WTC11 (cell line): ENCODE measurements around the gene GRID2. TPM values are rescaled to one million over a fixed set of nuclear protein-coding genes. Genes with fewer than 3 reads are reported as not detected.

Experiments used
- AR ChIP-seq: fragments of 250-450 bp; sonication (Bioruptor Pico); IDR thresholded peaks from 2 replicates; pipeline ENCODE4 v1.9.0; 2021; ENCODE audit warnings: mild to moderate bottlenecking
- CREB1 ChIP-seq: sonication (generic); formaldehyde crosslinking; IDR thresholded peaks from 2 replicates; pipeline ENCODE4 v1.8.0; 2023; ENCODE audit warnings: mild to moderate bottlenecking, missing genetic modification reagents
- ELF4 ChIP-seq: sonication (generic); formaldehyde crosslinking; IDR thresholded peaks from 2 replicates; pipeline ENCODE4 v1.8.1; 2022; ENCODE audit warnings: low read depth, mild to moderate bottlenecking, moderate library complexity, missing genetic modification reagents
- ESRRA ChIP-seq: sonication (generic); formaldehyde crosslinking; IDR thresholded peaks from 2 replicates; pipeline ENCODE4 v1.8.1; 2022; ENCODE audit warnings: mild to moderate bottlenecking, missing genetic modification reagents, borderline replicate concordance
- ETV6 ChIP-seq: sonication (generic); formaldehyde crosslinking; IDR thresholded peaks from 2 replicates; pipeline ENCODE4 v1.8.1; 2022; ENCODE audit warnings: mild to moderate bottlenecking, missing genetic modification reagents
- MXD4 ChIP-seq: fragments of 250-450 bp; sonication (Bioruptor Pico); IDR thresholded peaks from 2 replicates; pipeline ENCODE4 v1.8.0; 2021; ENCODE audit warnings: mild to moderate bottlenecking, moderate library complexity, borderline replicate concordance
- PREB ChIP-seq: sonication (generic); formaldehyde crosslinking; IDR thresholded peaks from 2 replicates; pipeline ENCODE4 v1.8.1; 2022; ENCODE audit warnings: mild to moderate bottlenecking, missing genetic modification reagents, moderate library complexity, borderline replicate concordance
- SP1 ChIP-seq: sonication (generic); formaldehyde crosslinking; conservative IDR thresholded peaks from 2 replicates; pipeline ENCODE4 v1.8.1; 2022; ENCODE audit warnings: missing genetic modification reagents
- STAT6 ChIP-seq: sonication (generic); formaldehyde crosslinking; conservative IDR thresholded peaks from 2 replicates; pipeline ENCODE4 v1.8.1; 2023; ENCODE audit warnings: mild to moderate bottlenecking, low read depth, missing genetic modification reagents, moderate library complexity
- TEAD1 ChIP-seq: sonication (generic); formaldehyde crosslinking; IDR thresholded peaks from 2 replicates; pipeline ENCODE4 v1.8.0; 2022; ENCODE audit warnings: mild to moderate bottlenecking, missing genetic modification reagents
- TEAD4 ChIP-seq: sonication (generic); formaldehyde crosslinking; IDR thresholded peaks from 2 replicates; pipeline ENCODE4 v1.8.0; 2022; ENCODE audit warnings: mild to moderate bottlenecking, missing genetic modification reagents
- USF2 ChIP-seq: sonication (generic); formaldehyde crosslinking; IDR thresholded peaks from 2 replicates; pipeline ENCODE4 v1.8.1; 2023; ENCODE audit warnings: mild to moderate bottlenecking, missing genetic modification reagents, moderate library complexity
- ZBTB21 ChIP-seq: sonication (generic); formaldehyde crosslinking; IDR thresholded peaks from 2 replicates; pipeline ENCODE4 v1.8.1; 2023; ENCODE audit warnings: mild to moderate bottlenecking, missing genetic modification reagents, borderline replicate concordance
- ZNF138 ChIP-seq: sonication (generic); formaldehyde crosslinking; conservative IDR thresholded peaks from 2 replicates; pipeline ENCODE4 v1.8.1; 2022; ENCODE audit warnings: mild to moderate bottlenecking, moderate library complexity, missing genetic modification reagents
- ZNF219 ChIP-seq: sonication (generic); formaldehyde crosslinking; IDR thresholded peaks from 2 replicates; pipeline ENCODE4 v1.8.0; 2023; ENCODE audit warnings: missing genetic modification reagents, mild to moderate bottlenecking, borderline replicate concordance
- ZNF232 ChIP-seq: sonication (generic); formaldehyde crosslinking; IDR thresholded peaks from 2 replicates; pipeline ENCODE4 v1.8.0; 2022; ENCODE audit warnings: mild to moderate bottlenecking, missing genetic modification reagents
- total RNA-seq: library from RNA; stranded (reverse); gene quantifications from 3 replicates; pipeline ENCODE4 v1.2.3, GENCODE V29; 2021
- TF ChIP-seq, protein P1 (sequence below): sonication (generic); formaldehyde crosslinking; IDR thresholded peaks from 2 replicates; pipeline ENCODE4 v1.8.0; 2023; ENCODE audit warnings: mild to moderate bottlenecking, missing genetic modification reagents
- TF ChIP-seq, protein P2 (sequence below): sonication (generic); formaldehyde crosslinking; IDR thresholded peaks from 2 replicates; pipeline ENCODE4 v1.8.0; 2023; ENCODE audit warnings: missing genetic modification reagents, mild to moderate bottlenecking, borderline replicate concordance
- TF ChIP-seq, protein P3 (sequence below): fragments of 250-450 bp; sonication (Bioruptor Pico); IDR thresholded peaks from 2 replicates; pipeline ENCODE4 v1.9.0; 2021; ENCODE audit warnings: moderate library complexity, mild to moderate bottlenecking, inconsistent platforms, borderline replicate concordance

Gene GRID2
- total RNA-seq, 1 experiment from 2014 or later, result 26.8 TPM

GRCh38 chr4:92253986-92254671, 49.6 kb upstream of the GRID2 start (continued):
- TF ChIP-seq STAT6 (CRISPR knock-in tag), result no peak
- TF ChIP-seq ELF4 (CRISPR knock-in tag), result no peak
- 0 out of 2 replicates have a peak, but pooled peaks have one; percentile 15 for TF ChIP-seq SP1 (CRISPR knock-in tag)
- TF ChIP-seq, protein P1, sequence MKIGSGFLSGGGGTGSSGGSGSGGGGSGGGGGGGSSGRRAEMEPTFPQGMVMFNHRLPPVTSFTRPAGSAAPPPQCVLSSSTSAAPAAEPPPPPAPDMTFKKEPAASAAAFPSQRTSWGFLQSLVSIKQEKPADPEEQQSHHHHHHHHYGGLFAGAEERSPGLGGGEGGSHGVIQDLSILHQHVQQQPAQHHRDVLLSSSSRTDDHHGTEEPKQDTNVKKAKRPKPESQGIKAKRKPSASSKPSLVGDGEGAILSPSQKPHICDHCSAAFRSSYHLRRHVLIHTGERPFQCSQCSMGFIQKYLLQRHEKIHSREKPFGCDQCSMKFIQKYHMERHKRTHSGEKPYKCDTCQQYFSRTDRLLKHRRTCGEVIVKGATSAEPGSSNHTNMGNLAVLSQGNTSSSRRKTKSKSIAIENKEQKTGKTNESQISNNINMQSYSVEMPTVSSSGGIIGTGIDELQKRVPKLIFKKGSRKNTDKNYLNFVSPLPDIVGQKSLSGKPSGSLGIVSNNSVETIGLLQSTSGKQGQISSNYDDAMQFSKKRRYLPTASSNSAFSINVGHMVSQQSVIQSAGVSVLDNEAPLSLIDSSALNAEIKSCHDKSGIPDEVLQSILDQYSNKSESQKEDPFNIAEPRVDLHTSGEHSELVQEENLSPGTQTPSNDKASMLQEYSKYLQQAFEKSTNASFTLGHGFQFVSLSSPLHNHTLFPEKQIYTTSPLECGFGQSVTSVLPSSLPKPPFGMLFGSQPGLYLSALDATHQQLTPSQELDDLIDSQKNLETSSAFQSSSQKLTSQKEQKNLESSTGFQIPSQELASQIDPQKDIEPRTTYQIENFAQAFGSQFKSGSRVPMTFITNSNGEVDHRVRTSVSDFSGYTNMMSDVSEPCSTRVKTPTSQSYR (CRISPR knock-in tag), result 0 out of 2 replicates have a peak, but pooled peaks have one; percentile 0
- TF ChIP-seq PREB (CRISPR knock-in tag), result no peak; the same call in 1 of the 2 replicates
- no peak for TF ChIP-seq TEAD4 (CRISPR knock-in tag)
- no peak for TF ChIP-seq ZNF232 (CRISPR knock-in tag)
- TF ChIP-seq MXD4 (CRISPR knock-in tag), result no peak
- TF ChIP-seq TEAD1 (CRISPR knock-in tag), result no peak
- TF ChIP-seq USF2, result no peak
- no peak for TF ChIP-seq ZBTB21 (CRISPR knock-in tag)
- TF ChIP-seq ZNF219 (CRISPR knock-in tag), result 0 out of 2 replicates have a peak, but pooled peaks have one; percentile 26
- TF ChIP-seq, protein P2, sequence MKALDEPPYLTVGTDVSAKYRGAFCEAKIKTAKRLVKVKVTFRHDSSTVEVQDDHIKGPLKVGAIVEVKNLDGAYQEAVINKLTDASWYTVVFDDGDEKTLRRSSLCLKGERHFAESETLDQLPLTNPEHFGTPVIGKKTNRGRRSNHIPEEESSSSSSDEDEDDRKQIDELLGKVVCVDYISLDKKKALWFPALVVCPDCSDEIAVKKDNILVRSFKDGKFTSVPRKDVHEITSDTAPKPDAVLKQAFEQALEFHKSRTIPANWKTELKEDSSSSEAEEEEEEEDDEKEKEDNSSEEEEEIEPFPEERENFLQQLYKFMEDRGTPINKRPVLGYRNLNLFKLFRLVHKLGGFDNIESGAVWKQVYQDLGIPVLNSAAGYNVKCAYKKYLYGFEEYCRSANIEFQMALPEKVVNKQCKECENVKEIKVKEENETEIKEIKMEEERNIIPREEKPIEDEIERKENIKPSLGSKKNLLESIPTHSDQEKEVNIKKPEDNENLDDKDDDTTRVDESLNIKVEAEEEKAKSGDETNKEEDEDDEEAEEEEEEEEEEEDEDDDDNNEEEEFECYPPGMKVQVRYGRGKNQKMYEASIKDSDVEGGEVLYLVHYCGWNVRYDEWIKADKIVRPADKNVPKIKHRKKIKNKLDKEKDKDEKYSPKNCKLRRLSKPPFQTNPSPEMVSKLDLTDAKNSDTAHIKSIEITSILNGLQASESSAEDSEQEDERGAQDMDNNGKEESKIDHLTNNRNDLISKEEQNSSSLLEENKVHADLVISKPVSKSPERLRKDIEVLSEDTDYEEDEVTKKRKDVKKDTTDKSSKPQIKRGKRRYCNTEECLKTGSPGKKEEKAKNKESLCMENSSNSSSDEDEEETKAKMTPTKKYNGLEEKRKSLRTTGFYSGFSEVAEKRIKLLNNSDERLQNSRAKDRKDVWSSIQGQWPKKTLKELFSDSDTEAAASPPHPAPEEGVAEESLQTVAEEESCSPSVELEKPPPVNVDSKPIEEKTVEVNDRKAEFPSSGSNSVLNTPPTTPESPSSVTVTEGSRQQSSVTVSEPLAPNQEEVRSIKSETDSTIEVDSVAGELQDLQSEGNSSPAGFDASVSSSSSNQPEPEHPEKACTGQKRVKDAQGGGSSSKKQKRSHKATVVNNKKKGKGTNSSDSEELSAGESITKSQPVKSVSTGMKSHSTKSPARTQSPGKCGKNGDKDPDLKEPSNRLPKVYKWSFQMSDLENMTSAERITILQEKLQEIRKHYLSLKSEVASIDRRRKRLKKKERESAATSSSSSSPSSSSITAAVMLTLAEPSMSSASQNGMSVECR (CRISPR knock-in tag), result no peak
- TF ChIP-seq ETV6 (CRISPR knock-in tag), result peak; percentile 40; the same call in 1 of the 2 replicates
- TF ChIP-seq ESRRA (CRISPR knock-in tag), result no peak
- no peak for TF ChIP-seq CREB1
- TF ChIP-seq ZNF138 (CRISPR knock-in tag), result no peak
- TF ChIP-seq, protein P3, sequence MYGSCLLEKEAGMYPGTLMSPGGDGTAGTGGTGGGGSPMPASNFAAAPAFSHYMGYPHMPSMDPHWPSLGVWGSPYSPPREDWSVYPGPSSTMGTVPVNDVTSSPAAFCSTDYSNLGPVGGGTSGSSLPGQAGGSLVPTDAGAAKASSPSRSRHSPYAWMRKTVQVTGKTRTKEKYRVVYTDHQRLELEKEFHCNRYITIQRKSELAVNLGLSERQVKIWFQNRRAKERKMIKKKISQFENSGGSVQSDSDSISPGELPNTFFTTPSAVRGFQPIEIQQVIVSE (CRISPR knock-in tag), result no peak
- TF ChIP-seq AR (CRISPR knock-in tag), result peak; percentile 91
